ENCODE results near the gene TMEM184A. TPM values are rescaled to one million over a fixed set of nuclear protein-coding genes. Genes with fewer than 3 reads are reported as not detected.

Gene TMEM184A
- total and polyA plus RNA-seq, 2 donors (not counting 3 experiments of a cell fraction or from before 2014, with no cell fraction given), result 0.48 TPM; not detected in 1

- Histone ChIP-seq H3K4me1 (ENCODE audit: control insufficient read depth, extremely low read depth, insufficient read depth, low read length) (peaks cover 35% of the 10 kb centered on the region), H3K27ac (ENCODE audit: insufficient read depth, low read depth, low read length) (peak overlapping the region; percentile 97), H3K4me3 (replicated peaks in 1 of 3; ENCODE audit: insufficient read depth in 1 of 3, low read depth in 1 of 3, low read length in 3 of 3) (peak overlapping the region in 1 of 3 experiments; percentile 70), H3K9me3 (replicated peaks; ENCODE audit: control insufficient read depth, insufficient read depth, low read length) (no peaks in the 10 kb centered on the region), H4K20me1 (replicated peaks; ENCODE audit: control insufficient read depth, extremely low read depth, insufficient read depth, low read length) (no peaks in the 10 kb centered on the region), H3K27me3 (ENCODE audit: control insufficient read depth in 2 of 2, insufficient read depth in 2 of 2, low read length in 2 of 2) (peaks cover 5 to 7% of the 10 kb centered on the region in 2 experiments), H3K9ac (replicated peaks; ENCODE audit: extremely low read depth, insufficient read depth, low read length) (peak overlapping the region; percentile 89), H3K36me3 (ENCODE audit: control insufficient read depth in 2 of 2, extremely low read depth in 1 of 2, insufficient read depth in 2 of 2, low read length in 2 of 2) (no peaks in the 10 kb centered on the region), H2AFZ (ENCODE audit: low read depth, low read length) (no peak overlapping the region), H3K79me2 (ENCODE audit: control insufficient read depth, insufficient read depth, low read length) (peaks cover 28% of the 10 kb centered on the region), H3K4me2 (ENCODE audit: insufficient read depth, low read length) (no peak overlapping the region), H3K9me1 (replicated peaks; ENCODE audit: control insufficient read depth, extremely low read depth, insufficient read depth, low read length) (no peaks in the 10 kb centered on the region)
- no peak for TF ChIP-seq MYC (IDR thresholded peaks at IDR 0.05; ENCODE audit: low read depth, low read length)
- TF ChIP-seq JUN (IDR thresholded peaks at IDR 0.05; ENCODE audit: borderline replicate concordance, insufficient read depth, insufficient read length, low read depth), result no peak
- no peak for TF ChIP-seq POLR2AphosphoS5 (IDR thresholded peaks at IDR 0.05; ENCODE audit: insufficient read depth, low read depth, low read length)
- no peak for TF ChIP-seq GATA2 (IDR thresholded peaks at IDR 0.05; ENCODE audit: insufficient read depth, insufficient read length, low read depth, low read length)
- TF ChIP-seq MAX (IDR thresholded peaks at IDR 0.05; ENCODE audit: insufficient read depth, insufficient read length), result no peak
- intact Hi-C loops (cut with micrococcal nuclease) (no loop called here), dilution Hi-C loops (cut with MboI; ENCODE audit: extremely low pct_ligation_motif_present, low sequenced_read_pairs) (no loop called here)
- FAIRE-seq (no peak), DNase-seq (ENCODE audit: low read depth, low spot score) (no peak)
- ChIA-PET CTCF (no interaction called here), POLR2A (no interaction called here)
- BruUV-seq (replicated peaks), result no TSS peak
These were observed 25.1 kb downstream of the TMEM184A start for GRCh38 chr7:1530946-1531262.

- Histone ChIP-seq H3K36me3 (ENCODE audit: control insufficient read depth in 2 of 2, extremely low read depth in 1 of 2, insufficient read depth in 2 of 2, low read length in 2 of 2) (no peaks in the 10 kb centered on the region), H3K4me2 (ENCODE audit: insufficient read depth, low read length) (no peak overlapping the region), H3K4me3 (replicated peaks in 1 of 3; ENCODE audit: insufficient read depth in 1 of 3, low read depth in 1 of 3, low read length in 3 of 3) (no peak overlapping the region), H3K79me2 (ENCODE audit: control insufficient read depth, insufficient read depth, low read length) (peaks cover 15% of the 10 kb centered on the region), H3K9me1 (replicated peaks; ENCODE audit: control insufficient read depth, extremely low read depth, insufficient read depth, low read length) (no peaks in the 10 kb centered on the region), H3K9ac (replicated peaks; ENCODE audit: extremely low read depth, insufficient read depth, low read length) (no peak overlapping the region), H3K4me1 (ENCODE audit: control insufficient read depth, extremely low read depth, insufficient read depth, low read length) (peaks cover 23% of the 10 kb centered on the region), H3K9me3 (replicated peaks; ENCODE audit: control insufficient read depth, insufficient read depth, low read length) (no peaks in the 10 kb centered on the region), H3K27me3 (ENCODE audit: control insufficient read depth in 2 of 2, insufficient read depth in 2 of 2, low read length in 2 of 2) (peaks cover 5 to 7% of the 10 kb centered on the region in 2 experiments), H4K20me1 (replicated peaks; ENCODE audit: control insufficient read depth, extremely low read depth, insufficient read depth, low read length) (no peaks in the 10 kb centered on the region), H2AFZ (ENCODE audit: low read depth, low read length) (no peak overlapping the region), H3K27ac (ENCODE audit: insufficient read depth, low read depth, low read length) (no peak overlapping the region)
- intact Hi-C loops (cut with micrococcal nuclease) (no loop called here), dilution Hi-C loops (cut with MboI; ENCODE audit: extremely low pct_ligation_motif_present, low sequenced_read_pairs) (no loop called here)
- no peak for FAIRE-seq
- DNase-seq (ENCODE audit: low read depth, low spot score), result no peak
- POLR2A ChIA-PET, result no interaction called here
- no TSS peak for BruUV-seq (replicated peaks)
- TF ChIP-seq MYC (IDR thresholded peaks at IDR 0.05; ENCODE audit: low read depth, low read length), result no peak
- TF ChIP-seq JUN (IDR thresholded peaks at IDR 0.05; ENCODE audit: borderline replicate concordance, insufficient read depth, insufficient read length, low read depth), result no peak
- TF ChIP-seq CTCF (IDR thresholded peaks at IDR 0.05; ENCODE audit: extremely low read depth in 1 of 2, insufficient read depth in 1 of 2, low read depth in 1 of 2, low read length in 2 of 2), result no peak
- no peak for TF ChIP-seq EZH2 (IDR thresholded peaks at IDR 0.05; ENCODE audit: borderline replicate concordance, low read depth, low read length, severe bottlenecking)
- TF ChIP-seq MAX (IDR thresholded peaks at IDR 0.05; ENCODE audit: insufficient read depth, insufficient read length), result no peak
- no peak for TF ChIP-seq POLR2A (IDR thresholded peaks at IDR 0.05; ENCODE audit: low read depth, low read length)
- TF ChIP-seq GATA2 (IDR thresholded peaks at IDR 0.05; ENCODE audit: insufficient read depth, insufficient read length, low read depth, low read length), result no peak
- no peak for TF ChIP-seq FOS (IDR thresholded peaks at IDR 0.05; ENCODE audit: borderline replicate concordance, insufficient read depth, low read length)
- CTCF ChIA-PET, result no interaction called here
These were observed 26.5 kb downstream of the TMEM184A start for GRCh38 chr7:1529383-1530116.

Measured in endothelial cell of umbilical vein (primary cell).